HG02759 (cell line): Measurements from ENCODE around the gene INTS2.
"Not testable (repeated sequence)": the region's sequence is repeated elsewhere in the genome, so short reads cannot be mapped to it uniquely, and the experiment has no call there.

ENCODE experiments used
- ATAC-seq: cut with Tn5 transposase; IDR thresholded peaks from one replicate; pipeline ENCODE4 v1.9.1; 2021; ENCODE audit warnings: mild to moderate bottlenecking, moderate library complexity; ENCODE audit not compliant: unreplicated experiment

Gene INTS2

DNA sequence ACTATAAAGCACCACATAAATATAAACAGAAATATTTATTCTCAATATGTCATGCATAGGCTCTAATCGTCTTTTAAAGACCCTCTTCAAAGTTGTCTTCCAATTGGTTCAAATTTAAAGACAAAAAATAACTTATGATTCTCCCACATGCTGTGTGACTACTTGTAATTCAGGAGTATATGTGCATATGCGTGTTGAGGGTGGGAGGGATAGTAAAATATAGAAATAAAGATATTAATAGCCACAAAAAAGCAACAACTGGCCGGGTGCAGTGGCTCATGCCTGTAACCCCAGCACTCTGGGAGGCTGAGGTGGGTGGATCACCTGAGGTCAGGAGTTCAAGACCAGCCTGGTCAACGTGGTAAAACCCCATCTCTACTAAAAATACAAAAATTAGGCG lies 33.5 kb downstream of the INTS2 start:
- ATAC-seq, result not testable (repeated sequence)

DNA sequence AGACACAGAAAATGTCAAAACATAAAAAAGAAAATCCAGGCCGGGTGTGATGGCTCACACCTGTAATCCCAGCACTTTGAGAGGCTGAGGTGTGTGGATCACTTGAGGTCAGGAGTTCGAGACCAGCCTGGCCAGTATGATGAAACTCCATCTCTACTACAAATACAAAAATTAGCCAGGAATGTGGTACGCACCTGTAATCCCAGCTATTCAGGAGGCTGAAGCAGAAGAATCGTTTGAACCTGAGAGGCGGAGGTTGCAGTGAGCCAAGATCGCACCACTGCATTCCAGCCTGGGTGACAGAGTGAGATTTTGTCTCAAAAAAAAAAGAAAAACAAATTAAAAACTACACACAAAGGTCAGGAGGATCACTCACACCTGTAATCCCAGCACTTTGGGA lies 40.0 kb downstream of the INTS2 start:
- not testable (repeated sequence) for ATAC-seq

DNA sequence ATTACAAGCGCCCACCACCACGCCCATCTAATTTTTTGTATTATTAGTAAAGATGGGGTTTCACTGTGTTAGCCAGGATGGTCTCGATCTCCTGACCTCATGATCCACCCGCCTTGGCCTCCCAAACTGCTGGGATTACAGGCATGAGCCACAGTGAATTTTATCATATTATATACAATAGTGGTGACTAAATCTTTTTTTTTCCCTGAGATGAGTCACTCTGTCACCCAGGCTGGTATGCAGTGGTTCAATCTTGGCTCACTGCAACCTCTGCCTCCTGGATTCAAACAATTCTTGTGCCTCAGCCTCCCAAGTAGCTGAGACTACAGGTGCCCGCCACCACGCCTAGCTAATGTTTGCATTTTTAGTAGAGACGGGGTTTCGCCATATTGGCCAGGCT lies 41.9 kb downstream of the INTS2 start:
- ATAC-seq, result not testable (repeated sequence)

DNA sequence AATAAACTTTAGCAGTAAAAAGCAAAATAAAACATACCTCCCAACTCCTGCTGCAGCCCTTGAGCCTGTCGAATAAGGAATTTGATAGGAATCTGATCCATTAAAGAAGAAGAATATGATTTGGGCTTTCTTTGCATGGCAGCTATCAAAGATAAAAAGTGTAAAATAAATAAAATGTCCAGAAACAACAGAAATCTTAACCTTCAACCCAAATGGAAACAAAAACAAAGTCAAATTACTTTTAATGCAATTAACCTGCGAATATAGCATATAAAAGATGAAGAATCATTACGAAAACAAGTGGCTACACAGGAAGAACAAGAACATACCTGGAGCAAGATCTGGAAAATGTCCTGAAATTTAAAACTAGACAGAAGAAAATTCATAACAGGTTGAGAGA lies 42.9 kb downstream of the INTS2 start:
- ATAC-seq, result no peak

DNA sequence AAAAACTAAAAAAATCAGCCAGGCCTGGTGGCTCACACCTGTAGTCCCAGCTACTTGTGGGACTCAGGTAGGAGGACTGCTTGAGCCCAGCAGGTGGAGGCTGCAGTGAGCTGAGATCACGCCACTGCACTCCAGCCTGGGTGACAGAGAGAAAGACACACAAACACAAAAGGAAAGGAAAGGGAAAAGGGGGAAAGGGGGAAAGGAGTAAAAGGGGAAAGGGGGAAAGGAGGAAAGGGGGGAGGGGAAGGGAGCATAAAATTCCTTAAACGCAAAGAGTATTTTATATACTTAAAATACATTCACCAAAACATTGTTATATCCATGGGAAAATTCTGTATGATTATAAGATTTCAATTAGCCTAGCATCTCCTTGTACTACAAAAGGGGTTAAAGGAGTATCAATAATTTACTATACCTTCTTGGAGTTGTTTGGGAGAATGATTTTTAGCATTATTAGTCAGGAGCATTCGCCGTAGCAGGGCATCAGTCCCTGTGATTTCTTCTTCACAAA lies 47.1 kb downstream of the INTS2 start:
- ATAC-seq, result no peak

DNA sequence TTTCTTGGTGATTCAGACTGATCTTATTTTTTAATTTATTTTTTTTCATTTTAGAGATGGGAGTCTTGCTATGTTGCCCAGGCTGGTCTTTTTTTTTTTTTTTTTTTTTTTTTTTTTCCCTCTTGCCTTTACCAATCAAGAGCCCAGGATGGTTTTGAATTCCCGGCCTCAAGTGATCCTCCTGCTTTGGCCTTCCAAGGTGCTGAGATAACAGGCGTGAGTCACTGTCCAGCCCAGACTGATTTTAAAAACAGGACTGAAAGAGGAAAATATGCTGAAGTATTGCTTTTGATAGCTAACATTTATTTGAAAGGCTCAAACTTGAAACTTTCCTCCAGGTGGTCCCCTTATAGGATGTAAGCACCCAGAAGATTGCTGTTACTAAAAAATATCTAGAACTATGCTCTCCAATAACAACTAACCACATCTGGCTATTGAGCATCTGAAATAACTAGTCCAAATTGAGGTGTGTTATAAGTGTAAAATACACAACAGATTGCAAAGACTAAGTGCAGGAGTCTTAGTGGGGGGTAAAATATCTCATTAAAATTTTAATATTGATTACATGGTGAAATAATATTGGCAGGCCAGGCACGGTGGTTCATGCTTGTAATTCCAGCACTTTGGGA lies 48.7 kb downstream of the INTS2 start:
- ATAC-seq, result no peak

DNA sequence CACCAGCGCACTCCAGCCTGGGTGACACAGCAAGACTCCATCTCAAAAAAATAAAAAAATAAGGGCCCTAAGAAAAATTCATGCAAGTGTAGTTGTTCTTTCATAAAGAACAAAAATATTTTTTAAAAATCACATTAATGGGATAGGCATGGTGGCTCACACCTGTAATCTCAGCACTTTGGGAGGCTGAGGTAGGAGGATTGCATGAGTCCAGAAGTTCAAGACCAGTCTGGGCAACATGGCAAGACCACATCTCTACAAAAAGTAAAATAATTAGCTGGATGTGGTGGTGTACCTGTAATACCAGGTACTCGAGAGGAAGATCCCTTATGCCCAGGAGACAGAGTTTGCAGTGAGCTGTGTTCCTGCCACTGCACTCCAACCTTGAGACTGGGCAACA lies 49.3 kb downstream of the INTS2 start:
- ATAC-seq, result no peak

DNA sequence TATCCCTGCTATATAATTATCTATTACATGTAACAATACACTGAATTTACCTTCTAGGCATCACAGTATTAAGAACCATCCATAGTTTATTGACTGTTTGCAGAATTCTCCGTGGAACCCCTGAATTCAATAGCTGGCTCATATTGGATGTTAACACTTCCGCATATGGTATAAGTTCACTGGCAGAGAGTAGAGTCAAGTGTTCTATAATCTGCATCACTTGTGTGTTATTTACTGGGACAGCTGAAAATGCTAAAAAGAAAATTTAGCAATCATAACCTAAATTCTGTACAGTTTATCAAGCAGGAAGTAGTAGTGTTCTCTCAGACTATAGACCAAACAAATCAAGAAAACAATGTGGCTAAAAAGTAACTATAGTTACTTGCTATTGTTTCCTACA lies 49.9 kb downstream of the INTS2 start:
- no peak for ATAC-seq

DNA sequence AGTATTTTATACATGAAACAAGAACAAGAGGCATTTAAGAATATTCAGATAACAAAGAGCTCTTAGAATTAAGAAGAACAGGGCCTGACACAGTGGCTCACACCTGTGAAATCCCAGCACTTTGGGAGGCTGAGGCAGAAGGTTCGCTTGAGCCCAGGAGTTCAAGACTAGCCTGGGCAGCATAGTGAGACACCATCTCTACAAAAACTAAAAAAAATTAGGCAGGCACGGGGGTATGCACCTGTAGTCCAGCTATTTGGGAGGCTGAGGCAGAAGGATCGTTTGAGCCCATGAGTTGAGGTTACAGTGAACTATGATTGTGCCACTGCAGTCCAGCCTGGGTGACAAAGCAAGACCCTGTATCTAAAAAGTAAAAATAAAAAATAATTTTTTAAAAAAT lies 52.0 kb downstream of the INTS2 start:
- no peak for ATAC-seq

DNA sequence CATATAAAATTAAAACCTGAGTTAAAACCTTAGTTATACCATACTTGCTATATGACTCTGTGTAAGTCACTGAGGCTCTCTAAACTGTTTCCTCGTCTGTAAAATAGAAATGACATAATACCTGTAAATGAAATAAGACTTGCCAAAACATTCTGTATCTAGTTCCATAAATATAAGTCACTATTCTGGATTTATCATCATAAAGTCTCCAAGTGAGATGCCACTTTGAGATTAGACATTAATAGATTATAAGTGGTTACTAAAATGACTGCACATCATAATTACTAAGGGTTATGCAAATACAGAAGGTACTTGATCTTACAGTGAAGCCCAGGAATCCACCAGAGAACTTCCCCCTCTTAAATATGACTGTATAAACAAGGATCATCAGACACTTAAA lies 52.5 kb downstream of the INTS2 start:
- ATAC-seq, result no peak

DNA sequence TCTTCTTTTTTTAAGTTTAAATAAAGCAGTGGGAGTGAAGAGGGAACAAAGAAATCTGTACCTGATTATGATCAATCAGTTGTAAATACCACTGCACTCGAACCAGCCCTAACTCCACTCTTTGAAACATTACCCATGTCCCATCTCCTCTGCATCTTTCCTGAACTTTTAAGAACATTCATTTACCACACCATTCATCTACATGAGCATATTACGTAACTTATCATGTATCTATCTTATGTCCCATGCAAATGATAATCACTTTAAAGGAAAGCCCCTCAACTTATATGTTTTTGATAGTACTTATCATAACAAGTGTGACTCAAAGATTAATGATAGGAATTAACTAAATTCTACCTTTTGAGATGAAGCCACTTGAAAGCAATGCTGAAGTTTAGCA lies 53.7 kb downstream of the INTS2 start:
- no peak for ATAC-seq

DNA sequence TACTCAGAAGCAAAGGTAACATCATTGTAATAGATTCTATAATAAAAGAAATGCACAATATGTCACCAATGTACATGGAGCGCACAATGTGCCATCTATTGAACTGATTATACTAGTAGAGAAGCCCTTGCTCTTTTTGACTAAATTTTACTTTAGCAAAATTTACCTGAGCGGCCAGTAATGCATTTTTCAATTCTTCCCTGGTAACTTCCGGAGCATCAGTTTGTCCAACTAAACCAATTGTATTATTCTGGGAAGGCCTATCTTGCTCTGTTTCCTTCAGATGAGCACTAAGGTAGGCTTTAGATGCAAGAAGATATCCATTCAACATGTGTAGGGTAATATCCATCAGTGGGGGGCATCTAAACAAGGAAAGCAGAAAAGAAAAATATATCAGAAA lies 55.7 kb downstream of the INTS2 start:
- no peak for ATAC-seq

DNA sequence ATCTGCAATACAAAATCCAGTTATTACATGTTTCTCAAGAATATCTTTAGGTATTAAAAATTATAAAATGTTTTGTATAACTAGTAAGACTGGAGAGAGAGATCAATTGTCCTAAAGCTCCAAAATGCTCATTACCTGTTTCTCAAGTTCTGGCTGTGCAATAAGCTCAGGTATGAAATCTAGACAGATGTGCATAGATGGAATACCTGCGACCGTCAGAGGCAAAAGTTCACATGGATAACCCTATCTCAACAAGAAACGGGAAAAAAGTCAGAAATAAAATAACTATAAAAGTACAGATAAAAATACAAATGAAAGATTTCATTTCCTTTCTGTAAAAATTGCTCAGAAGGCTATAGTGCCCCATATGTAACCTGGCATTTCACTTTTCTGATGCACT lies 58.6 kb downstream of the INTS2 start:
- no peak for ATAC-seq

DNA sequence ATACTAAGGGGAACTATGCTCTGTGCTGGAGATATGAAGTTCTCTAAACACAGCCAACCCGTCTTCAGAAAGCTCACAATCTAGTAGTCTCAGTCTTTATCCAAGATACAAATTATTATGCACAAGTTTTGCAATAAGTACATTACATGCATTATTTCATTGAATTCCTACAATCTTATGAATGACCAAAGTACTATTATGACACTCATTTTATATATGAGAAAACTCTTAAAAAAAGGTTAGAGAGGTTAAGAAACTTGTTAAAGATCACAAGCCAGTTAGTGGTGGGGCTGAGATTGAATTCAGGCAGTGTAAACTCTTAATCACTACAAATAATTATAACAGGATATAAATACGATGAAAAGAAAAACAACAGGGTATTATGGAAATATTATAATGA lies 59.7 kb downstream of the INTS2 start:
- no peak for ATAC-seq

DNA sequence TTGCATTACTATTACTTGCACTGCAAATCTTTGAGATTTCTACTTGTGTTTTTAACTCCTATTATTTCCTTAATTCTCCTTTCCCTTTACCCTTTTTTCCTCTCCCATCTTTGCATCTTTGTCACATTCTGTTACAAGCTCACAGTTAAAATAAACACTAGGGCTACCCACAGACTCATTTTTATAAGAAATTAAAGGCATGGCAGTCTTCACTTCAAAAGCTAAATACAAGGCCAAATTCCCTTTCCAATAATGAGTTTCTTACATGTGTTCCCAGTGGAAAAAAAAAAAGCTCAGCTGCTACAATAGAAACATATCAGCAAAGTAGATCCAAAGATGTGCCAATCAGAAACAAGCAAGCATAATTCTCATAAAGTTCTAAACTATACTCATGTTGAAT lies 60.7 kb downstream of the INTS2 start:
- no peak for ATAC-seq

DNA sequence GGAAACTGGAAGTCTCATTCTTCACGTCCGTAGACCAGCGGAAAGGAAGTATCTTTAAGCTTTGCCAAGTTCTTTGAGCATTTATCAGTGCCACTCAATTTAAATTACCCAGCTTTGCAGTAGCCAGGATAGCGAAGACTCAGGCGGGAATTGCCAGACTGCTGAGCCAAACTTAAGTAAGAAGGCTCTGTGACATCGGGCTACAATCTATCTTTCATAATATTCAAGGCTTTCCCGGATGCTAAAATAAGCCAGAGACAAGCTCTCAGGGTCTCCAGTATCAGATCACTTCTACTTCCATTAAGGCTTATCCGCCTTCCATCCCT lies 64.0 kb downstream of the INTS2 start:
- ATAC-seq, result peak; percentile 18

DNA sequence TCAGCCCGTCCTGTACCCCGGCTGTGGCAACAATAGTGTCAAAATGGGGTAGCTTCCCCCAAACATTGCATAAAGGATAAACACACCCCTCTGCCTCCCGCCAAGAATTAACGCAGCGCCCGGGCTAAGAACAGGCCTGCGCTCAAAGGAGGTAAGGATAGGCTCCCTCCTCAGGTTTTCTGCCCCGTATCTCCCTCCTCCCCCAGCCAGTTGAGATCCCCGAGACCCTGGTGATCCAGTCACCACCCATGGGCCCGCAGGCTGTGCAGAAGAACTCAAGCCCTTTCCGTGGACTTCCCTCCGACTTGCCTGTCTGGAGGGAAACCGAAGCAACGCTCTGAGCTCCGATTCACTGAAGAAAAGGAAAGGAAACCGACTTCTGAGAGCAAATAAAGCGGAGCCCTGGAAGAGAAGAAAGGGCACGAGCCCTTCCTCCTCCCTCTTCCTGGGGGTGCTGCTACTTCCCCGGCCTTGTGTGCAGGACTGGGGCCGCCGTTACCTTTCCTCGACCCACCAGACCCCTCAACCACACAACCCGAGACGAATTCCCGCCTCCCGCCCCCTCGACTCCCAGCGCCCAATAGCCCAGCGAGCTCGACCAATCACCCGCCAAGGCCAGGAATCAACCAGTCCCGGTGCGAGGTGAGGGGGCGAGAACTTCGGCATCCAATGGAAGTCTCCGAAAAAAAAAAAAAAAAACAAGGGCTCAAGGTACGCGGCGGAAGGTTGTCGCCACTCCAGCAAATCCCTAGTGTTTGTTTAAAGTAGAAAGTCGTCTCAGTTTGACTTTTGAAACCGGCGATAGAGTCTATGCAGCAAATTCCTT lies 64.6 kb downstream of the INTS2 start, which contains the start of gene BRIP1:
TSS of gene BRIP1 (minus strand) at position 554 of the 826 bp plus-strand sequence. CDS start 1,989 bp downstream, outside the sequence.
- peak; percentile 95 for ATAC-seq

DNA sequence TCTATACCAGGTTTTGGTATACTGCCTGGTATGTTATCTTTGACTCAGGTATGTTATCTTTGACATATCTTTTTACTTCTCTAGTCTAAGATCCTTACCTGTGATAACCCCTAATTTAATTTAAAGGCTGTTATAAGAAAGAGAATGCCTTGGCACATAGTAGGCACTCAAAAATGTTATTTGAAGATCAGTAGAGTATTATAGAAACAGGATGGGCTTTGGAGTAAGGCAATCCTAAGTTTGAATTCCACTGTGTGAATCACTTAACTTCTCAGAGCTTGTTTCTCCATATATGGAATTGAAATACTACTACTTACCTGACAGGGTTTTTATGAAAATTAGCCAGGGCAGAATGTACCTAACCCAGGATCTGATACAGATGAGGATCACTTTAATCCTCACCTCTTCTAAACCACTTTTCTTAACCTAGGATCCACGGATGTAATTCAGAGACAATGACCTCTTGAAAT lies 65.6 kb downstream of the INTS2 start:
- ATAC-seq, result no peak

DNA sequence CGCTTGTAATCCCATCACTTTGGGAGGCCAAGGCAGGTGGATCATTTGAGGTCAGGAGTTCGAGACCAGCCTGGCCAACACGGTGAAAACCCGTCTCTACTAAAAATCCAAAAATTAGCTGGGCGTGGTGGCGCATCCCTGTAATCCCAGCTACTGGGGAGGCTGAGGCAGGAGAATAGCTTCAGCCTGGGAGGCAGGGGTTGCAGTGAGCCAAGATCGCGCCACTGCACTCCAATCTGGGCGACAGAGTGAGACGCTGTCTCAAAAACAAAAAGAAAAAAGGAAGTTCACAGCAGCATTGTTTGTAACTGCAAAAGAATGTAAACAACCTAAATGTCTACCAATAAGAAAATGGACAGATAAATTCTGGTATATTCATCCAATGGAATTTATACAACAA lies 67.4 kb downstream of the INTS2 start:
- not testable (repeated sequence) for ATAC-seq

DNA sequence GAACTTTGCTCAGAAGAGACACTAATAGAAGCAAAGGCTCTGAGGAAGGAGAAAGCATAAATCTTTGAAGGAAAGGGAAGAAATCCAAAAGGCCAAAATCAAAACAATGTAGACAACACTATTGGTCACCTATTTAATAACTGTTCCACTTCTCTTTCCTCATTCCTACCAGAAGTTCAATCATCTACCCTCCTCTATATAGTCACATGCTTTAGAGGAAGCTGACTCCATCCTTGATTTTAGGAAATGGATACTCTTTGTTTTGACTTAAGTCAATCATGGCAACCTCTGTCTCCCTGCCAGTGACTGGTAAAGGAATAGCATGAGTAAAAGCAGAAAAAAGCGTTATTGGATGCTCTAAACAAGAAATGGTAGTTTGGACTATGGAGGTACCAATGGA lies 71.7 kb downstream of the INTS2 start:
- no peak for ATAC-seq

DNA sequence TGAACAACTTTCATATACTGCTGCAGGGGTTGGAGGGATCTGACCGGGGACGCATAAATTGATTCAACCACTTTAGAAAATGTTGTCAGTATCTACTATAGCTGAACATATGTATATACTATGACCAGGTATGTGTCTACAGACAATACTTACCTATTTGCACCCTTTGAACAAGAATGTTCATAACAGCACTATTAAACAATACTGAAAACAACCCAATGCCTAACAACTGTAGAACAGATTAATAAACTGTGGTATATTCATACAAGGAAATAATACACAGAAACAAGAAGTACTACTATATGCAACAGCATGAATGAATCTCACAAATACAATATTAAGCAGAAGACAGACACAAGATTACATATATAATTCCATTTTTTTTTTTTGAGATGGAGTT lies 74.9 kb downstream of the INTS2 start:
- no peak for ATAC-seq

DNA sequence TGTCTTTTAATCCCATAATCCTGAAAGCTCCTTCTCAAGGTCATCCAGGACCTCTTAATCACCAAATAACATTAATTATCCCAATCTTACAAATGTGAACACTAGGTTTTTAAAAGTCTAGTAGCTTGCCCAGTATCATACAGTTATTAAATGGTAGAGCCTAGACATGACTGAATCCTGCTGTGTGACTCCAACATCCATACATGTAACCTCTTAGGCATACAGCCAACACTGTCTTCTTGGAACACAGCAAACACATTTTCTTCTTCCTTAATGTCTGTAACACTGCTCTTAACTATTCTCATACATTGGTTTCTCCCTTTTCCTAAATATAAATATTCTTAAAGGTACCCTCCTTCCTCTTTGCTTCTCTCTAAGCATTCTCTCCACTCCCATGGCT lies 78.1 kb downstream of the INTS2 start:
- ATAC-seq, result no peak
